Activated B cell treated with CpG ODN at 0.5 μM for 24 hours (primary cell): ENCODE measurements around the gene C5orf47. TPM values are rescaled to one million over a fixed set of nuclear protein-coding genes. Genes with fewer than 3 reads are reported as not detected.

Experiments used
- ATAC-seq: fragments of 200-7000 bp; cut with Tn5 transposase; one replicate; pipeline ENCODE4 v1.10.0; 2021; ENCODE audit warnings: low read depth, mild to moderate bottlenecking, moderate library complexity
- CTCF ChIA-PET: fragments of 350-600 bp; sonication (Branson Sonifier 250); formaldehyde crosslinking; loops from one replicate; lab custom pipeline; 2021; ENCODE audit warnings: antibody characterized with exemption; lab: Charles Lee
- POLR2A ChIA-PET: fragments of 350-600 bp; sonication (Branson Sonifier 250); formaldehyde crosslinking; loops from one replicate; lab custom pipeline; 2021; ENCODE audit warnings: antibody characterized with exemption; lab: Charles Lee
- DNase-seq: peaks from one replicate; pipeline ENCODE4 v3.0.0; 2022
- H3K27ac Mint-ChIP-seq: one replicate; pipeline ENCODE4 v1.8.0; 2020; ENCODE audit warnings: mixed read lengths
- H3K27me3 Mint-ChIP-seq: one replicate; pipeline ENCODE4 v1.8.0; 2021; ENCODE audit warnings: mixed read lengths
- H3K36me3 Mint-ChIP-seq: one replicate; pipeline ENCODE4 v1.8.0; 2021; ENCODE audit warnings: low read depth, mixed read lengths
- H3K4me1 Mint-ChIP-seq: one replicate; pipeline ENCODE4 v1.8.0; 2021; ENCODE audit warnings: mixed read lengths
- H3K4me3 Mint-ChIP-seq: one replicate; pipeline ENCODE4 v1.8.0; 2020; ENCODE audit warnings: mild to moderate bottlenecking, mixed read lengths
- H3K9me3 Mint-ChIP-seq: one replicate; pipeline ENCODE4 v1.8.0; 2020; ENCODE audit warnings: mixed read lengths
- intact Hi-C: fragments of 100-400 bp; cut with micrococcal nuclease; formaldehyde crosslinking; loops from one replicate; pipeline ENCODE4 v1.15.1; 2024
- total RNA-seq: library from RNA; stranded (reverse); gene quantifications from 2 replicates; pipeline ENCODE4 v1.2.3, GENCODE V29; 2022
- TF ChIP-seq, protein P1 (sequence below): fragments of 200-600 bp; IDR thresholded peaks from one replicate; pipeline ENCODE4 v1.8.0; 2022; ENCODE audit warnings: antibody characterized with exemption, mild to moderate bottlenecking

Gene C5orf47
- total RNA-seq, 1 donor from 2014 or later, result not detected

GRCh38 chr5:173945160-173945559 is 43.8 kb upstream of the C5orf47 start:
- POLR2A ChIA-PET, result no interaction called here
- CTCF ChIA-PET, result no interaction called here
- no peaks in the 10 kb centered on the region for H3K9me3 Mint-ChIP-seq
- H3K27me3 Mint-ChIP-seq, result no peaks in the 10 kb centered on the region
- H3K27ac Mint-ChIP-seq, result no peak overlapping the region
- H3K36me3 Mint-ChIP-seq, result peaks cover 60% of the 10 kb centered on the region
- TF ChIP-seq, protein P1, sequence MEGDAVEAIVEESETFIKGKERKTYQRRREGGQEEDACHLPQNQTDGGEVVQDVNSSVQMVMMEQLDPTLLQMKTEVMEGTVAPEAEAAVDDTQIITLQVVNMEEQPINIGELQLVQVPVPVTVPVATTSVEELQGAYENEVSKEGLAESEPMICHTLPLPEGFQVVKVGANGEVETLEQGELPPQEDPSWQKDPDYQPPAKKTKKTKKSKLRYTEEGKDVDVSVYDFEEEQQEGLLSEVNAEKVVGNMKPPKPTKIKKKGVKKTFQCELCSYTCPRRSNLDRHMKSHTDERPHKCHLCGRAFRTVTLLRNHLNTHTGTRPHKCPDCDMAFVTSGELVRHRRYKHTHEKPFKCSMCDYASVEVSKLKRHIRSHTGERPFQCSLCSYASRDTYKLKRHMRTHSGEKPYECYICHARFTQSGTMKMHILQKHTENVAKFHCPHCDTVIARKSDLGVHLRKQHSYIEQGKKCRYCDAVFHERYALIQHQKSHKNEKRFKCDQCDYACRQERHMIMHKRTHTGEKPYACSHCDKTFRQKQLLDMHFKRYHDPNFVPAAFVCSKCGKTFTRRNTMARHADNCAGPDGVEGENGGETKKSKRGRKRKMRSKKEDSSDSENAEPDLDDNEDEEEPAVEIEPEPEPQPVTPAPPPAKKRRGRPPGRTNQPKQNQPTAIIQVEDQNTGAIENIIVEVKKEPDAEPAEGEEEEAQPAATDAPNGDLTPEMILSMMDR, result no peak
- H3K4me1 Mint-ChIP-seq, result no peaks in the 10 kb centered on the region
- no peak overlapping the region for H3K4me3 Mint-ChIP-seq
- no peak for DNase-seq
- no peak for ATAC-seq
- intact Hi-C loops, result no loop called here

DNA sequence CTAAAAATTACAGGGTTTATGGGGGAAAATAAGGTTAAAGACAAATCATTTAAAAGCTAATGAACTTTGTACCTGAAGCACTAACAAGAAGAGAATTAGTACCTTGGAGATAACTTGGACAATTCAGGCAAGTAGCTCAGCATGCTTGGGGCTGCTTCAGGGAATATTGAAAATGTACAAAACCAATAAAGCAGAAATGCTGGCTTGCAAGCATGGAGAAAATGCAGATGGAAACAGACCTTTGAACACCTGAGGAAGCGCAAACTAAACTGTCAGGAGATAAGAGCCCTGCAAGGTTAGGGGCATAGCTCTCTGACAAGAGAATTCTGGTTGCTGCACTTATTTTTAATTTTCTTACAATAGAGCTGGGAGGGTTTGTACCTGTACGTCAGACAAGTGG is 42.6 kb upstream of the C5orf47 start:
- ATAC-seq (no peak), DNase-seq (no peak)
- POLR2A ChIA-PET, result no interaction called here
- H3K9me3 Mint-ChIP-seq, result no peaks in the 10 kb centered on the region
- TF ChIP-seq, protein P1, result no peak
- H3K36me3 Mint-ChIP-seq, result peaks cover 64% of the 10 kb centered on the region
- no peaks in the 10 kb centered on the region for H3K27me3 Mint-ChIP-seq
- H3K4me3 Mint-ChIP-seq, result no peak overlapping the region
- H3K4me1 Mint-ChIP-seq, result no peaks in the 10 kb centered on the region
- intact Hi-C loops, result no loop called here
- CTCF ChIA-PET, result no interaction called here
- no peak overlapping the region for H3K27ac Mint-ChIP-seq

DNA sequence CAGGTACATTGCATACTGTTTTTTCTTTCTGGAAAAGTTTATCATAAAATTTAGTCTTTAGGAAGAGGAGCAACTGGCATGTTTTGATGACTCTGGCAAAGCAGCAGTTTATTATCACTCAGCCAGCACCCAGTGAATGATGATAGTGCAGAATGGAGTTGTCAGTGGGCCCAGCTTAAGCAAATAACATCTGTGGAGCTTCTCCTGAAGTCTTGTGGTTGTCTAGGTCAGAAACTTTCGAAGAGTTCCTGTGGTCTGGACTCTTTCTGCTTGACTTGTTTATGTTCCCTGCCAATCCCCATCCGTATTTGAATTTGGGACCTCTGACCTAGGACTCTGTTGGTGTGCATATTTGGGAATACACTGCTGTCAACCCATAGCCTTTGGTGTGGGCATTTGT is 38.1 kb upstream of the C5orf47 start:
- Mint-ChIP-seq H3K27me3 (no peaks in the 10 kb centered on the region), H3K36me3 (peaks cover 91% of the 10 kb centered on the region), H3K9me3 (no peaks in the 10 kb centered on the region), H3K4me1 (no peaks in the 10 kb centered on the region), H3K27ac (no peak overlapping the region), H3K4me3 (no peak overlapping the region)
- ATAC-seq, result no peak
- ChIA-PET POLR2A (no interaction called here), CTCF (no interaction called here)
- intact Hi-C loops, result no loop called here
- DNase-seq, result no peak
- TF ChIP-seq, protein P1, result no peak

GRCh38 chr5:173953528-173954090 is 35.4 kb upstream of the C5orf47 start:
- DNase-seq (no peak), ATAC-seq (no peak)
- Mint-ChIP-seq H3K27ac (no peak overlapping the region), H3K4me3 (no peak overlapping the region), H3K9me3 (no peaks in the 10 kb centered on the region), H3K4me1 (no peaks in the 10 kb centered on the region), H3K36me3 (peaks cover 75% of the 10 kb centered on the region), H3K27me3 (no peaks in the 10 kb centered on the region)
- CTCF ChIA-PET, result interaction anchor here (0.7 kb wide), 1 partner anchor 20 kb away, joined by 3 read pairs; no protein-coding TSS in a partner anchor
- TF ChIP-seq, protein P1, result no peak
- intact Hi-C loops, result no loop called here
- POLR2A ChIA-PET, result no interaction called here

- intact Hi-C loops, result no loop called here
- POLR2A ChIA-PET, result interaction anchor here (0.7 kb wide), 1 partner anchor 38 kb away, joined by 3 read pairs; no protein-coding TSS in a partner anchor
- ATAC-seq (no peak), DNase-seq (no peak)
- CTCF ChIA-PET, result no interaction called here
- TF ChIP-seq, protein P1, result no peak
- Mint-ChIP-seq H3K27me3 (no peaks in the 10 kb centered on the region), H3K27ac (no peak overlapping the region), H3K9me3 (no peaks in the 10 kb centered on the region), H3K36me3 (peaks cover 69% of the 10 kb centered on the region), H3K4me1 (no peaks in the 10 kb centered on the region), H3K4me3 (no peak overlapping the region)
These were observed 34.1 kb upstream of the C5orf47 start for GRCh38 chr5:173954671-173955521.
